ENCODE measurements around the gene EIF1AD.

Gene EIF1AD

DNA sequence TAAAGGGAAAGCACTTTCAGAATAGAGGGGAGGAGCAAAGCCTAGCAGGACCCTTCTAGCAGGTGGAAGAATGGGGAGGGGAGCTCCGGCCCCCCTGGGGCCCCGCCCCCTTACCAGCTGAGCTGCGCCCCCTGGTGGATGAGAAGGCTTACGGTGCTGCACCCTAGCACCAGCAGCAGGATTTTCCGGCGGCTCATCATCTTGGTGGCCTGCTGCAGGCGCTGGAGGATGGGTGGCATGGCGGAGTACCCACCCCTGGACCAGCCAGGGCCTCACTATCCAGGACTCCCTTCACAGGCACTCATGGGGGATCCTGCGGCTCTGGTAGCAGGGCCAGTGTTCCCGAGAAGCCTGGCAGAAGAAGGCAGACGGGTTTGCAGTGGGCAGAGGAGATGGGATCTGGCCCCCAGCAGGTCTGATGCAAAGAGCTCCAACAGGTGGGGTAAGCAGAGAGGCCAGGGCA, 43.3 kb upstream of the EIF1AD start:
- H3K4me2 ChIP-seq (ENCODE audit: insufficient read depth, low read length, poor library complexity, severe bottlenecking), result no peak overlapping the region
- H3K9me3 ChIP-seq (replicated peaks in 1 of 2; ENCODE audit: control insufficient read depth in 2 of 2, insufficient read depth in 1 of 2, low read depth in 1 of 2, low read length in 2 of 2), result no peaks in the 10 kb centered on the region
- H3K36me3 ChIP-seq (replicated peaks in 1 of 2; ENCODE audit: control insufficient read depth in 2 of 2, insufficient read depth in 2 of 2, low read length in 2 of 2), result peaks cover 0 to 25% of the 10 kb centered on the region in 2 donors
- peak overlapping the region; percentile 68 for H2BK5ac ChIP-seq (ENCODE audit: low read length)
- peak overlapping the region; percentile 32 for H3K9ac ChIP-seq (ENCODE audit: low read depth, low read length, poor library complexity)
- H4K91ac ChIP-seq (ENCODE audit: low read depth, low read length, poor library complexity), result no peak overlapping the region
- WGBS, 2 donors (ENCODE audit: extremely low coverage in 2 of 2, insufficient read length in 2 of 2, insufficient replicate concordance in 1 of 2), result no CpG with 5 or more reads among the region's 11 CpGs
- no peaks in the 10 kb centered on the region for H3K27me3 ChIP-seq (ENCODE audit: control insufficient read depth in 3 of 3, insufficient read depth in 3 of 3, low read depth in 1 of 3, low read length in 3 of 3)
- peak overlapping the region; percentile 67 for H2AFZ ChIP-seq (ENCODE audit: low read length)
- H2BK12ac ChIP-seq (ENCODE audit: low read length), result peak overlapping the region; percentile 79
- H3K14ac ChIP-seq (ENCODE audit: low read length), result no peak overlapping the region
- peaks cover 9 to 15% of the 10 kb centered on the region in 2 donors for H3K4me1 ChIP-seq (ENCODE audit: control insufficient read depth in 2 of 2, insufficient read depth in 1 of 2, low read depth in 1 of 2, low read length in 2 of 2)
- DNase-seq (ENCODE audit: low spot score), result peak; percentile 77
- peak overlapping the region; percentile 72 for H3K18ac ChIP-seq (ENCODE audit: low read length)
- no peak overlapping the region for H3K27ac ChIP-seq (replicated peaks; ENCODE audit: low read length)
- H3K79me1 ChIP-seq (ENCODE audit: low read depth, low read length), result peaks cover 11% of the 10 kb centered on the region
- no peak overlapping the region for H2BK120ac ChIP-seq (ENCODE audit: low read depth, low read length)
- H2BK15ac ChIP-seq (ENCODE audit: low read length), result peak overlapping the region; percentile 30
- no peak overlapping the region for H3K4ac ChIP-seq (ENCODE audit: low read length)
- no peak overlapping the region for H3K4me3 ChIP-seq (ENCODE audit: low read length in 2 of 2)
- H2AK5ac ChIP-seq (ENCODE audit: low read depth, low read length), result peak overlapping the region; percentile 23
- no peak overlapping the region for H4K8ac ChIP-seq (ENCODE audit: low read depth, low read length)
- peak overlapping the region; percentile 9 for H3K23ac ChIP-seq (ENCODE audit: low read depth, low read length, poor library complexity)

GRCh38 chr11:66044757-66045156, 42.8 kb upstream of the EIF1AD start:
- Histone ChIP-seq H2BK15ac (ENCODE audit: low read length) (no peak overlapping the region), H3K27ac (replicated peaks; ENCODE audit: low read length) (no peak overlapping the region), H3K18ac (ENCODE audit: low read length) (no peak overlapping the region), H2AK5ac (ENCODE audit: low read depth, low read length) (no peak overlapping the region), H3K4ac (ENCODE audit: low read length) (no peak overlapping the region), H3K9ac (ENCODE audit: low read depth, low read length, poor library complexity) (no peak overlapping the region), H3K4me3 (ENCODE audit: low read length in 2 of 2) (no peak overlapping the region), H3K36me3 (replicated peaks in 1 of 2; ENCODE audit: control insufficient read depth in 2 of 2, insufficient read depth in 2 of 2, low read length in 2 of 2) (peaks cover 0 to 25% of the 10 kb centered on the region in 2 donors), H3K4me2 (ENCODE audit: insufficient read depth, low read length, poor library complexity, severe bottlenecking) (no peak overlapping the region), H2BK12ac (ENCODE audit: low read length) (no peak overlapping the region), H2AFZ (ENCODE audit: low read length) (peak overlapping the region; percentile 67), H4K8ac (ENCODE audit: low read depth, low read length) (no peak overlapping the region), H3K79me1 (ENCODE audit: low read depth, low read length) (peaks cover 11% of the 10 kb centered on the region), H3K27me3 (ENCODE audit: control insufficient read depth in 3 of 3, insufficient read depth in 3 of 3, low read depth in 1 of 3, low read length in 3 of 3) (no peaks in the 10 kb centered on the region), H3K14ac (ENCODE audit: low read length) (no peak overlapping the region), H3K9me3 (replicated peaks in 1 of 2; ENCODE audit: control insufficient read depth in 2 of 2, insufficient read depth in 1 of 2, low read depth in 1 of 2, low read length in 2 of 2) (no peaks in the 10 kb centered on the region), H3K4me1 (ENCODE audit: control insufficient read depth in 2 of 2, insufficient read depth in 1 of 2, low read depth in 1 of 2, low read length in 2 of 2) (peaks cover 9 to 15% of the 10 kb centered on the region in 2 donors), H2BK120ac (ENCODE audit: low read depth, low read length) (no peak overlapping the region), H2BK5ac (ENCODE audit: low read length) (no peak overlapping the region), H4K91ac (ENCODE audit: low read depth, low read length, poor library complexity) (no peak overlapping the region), H3K23ac (ENCODE audit: low read depth, low read length, poor library complexity) (no peak overlapping the region)
- WGBS, 2 donors (ENCODE audit: extremely low coverage in 2 of 2, insufficient read length in 2 of 2, insufficient replicate concordance in 1 of 2), result no CpG with 5 or more reads among the region's 6 CpGs
- no peak for DNase-seq (ENCODE audit: low spot score)

GRCh38 chr11:66042996-66043906, 41.3 kb upstream of the EIF1AD start:
- peaks cover 0 to 27% of the 10 kb centered on the region in 2 donors for H3K36me3 ChIP-seq (replicated peaks in 1 of 2; ENCODE audit: control insufficient read depth in 2 of 2, insufficient read depth in 2 of 2, low read length in 2 of 2)
- no peak overlapping the region for H2BK120ac ChIP-seq (ENCODE audit: low read depth, low read length)
- H2BK5ac ChIP-seq (ENCODE audit: low read length), result no peak overlapping the region
- WGBS, 2 donors (ENCODE audit: extremely low coverage in 2 of 2, insufficient read length in 2 of 2, insufficient replicate concordance in 1 of 2), result no CpG with 5 or more reads among the region's 88 CpGs
- H3K23ac ChIP-seq (ENCODE audit: low read depth, low read length, poor library complexity), result peak overlapping the region; percentile 51
- H3K14ac ChIP-seq (ENCODE audit: low read length), result no peak overlapping the region
- no peak overlapping the region for H3K9ac ChIP-seq (ENCODE audit: low read depth, low read length, poor library complexity)
- H3K27ac ChIP-seq (replicated peaks; ENCODE audit: low read length), result no peak overlapping the region
- H3K18ac ChIP-seq (ENCODE audit: low read length), result no peak overlapping the region
- DNase-seq (ENCODE audit: low spot score), result no peak
- no peak overlapping the region for H2AK5ac ChIP-seq (ENCODE audit: low read depth, low read length)
- peaks cover 0 to 2% of the 10 kb centered on the region in 2 donors for H3K9me3 ChIP-seq (replicated peaks in 1 of 2; ENCODE audit: control insufficient read depth in 2 of 2, insufficient read depth in 1 of 2, low read depth in 1 of 2, low read length in 2 of 2)
- no peak overlapping the region for H4K8ac ChIP-seq (ENCODE audit: low read depth, low read length)
- H2BK15ac ChIP-seq (ENCODE audit: low read length), result no peak overlapping the region
- peak overlapping the region in 1 of 2 donors; percentile 29 for H3K4me3 ChIP-seq (ENCODE audit: low read length in 2 of 2)
- H3K79me1 ChIP-seq (ENCODE audit: low read depth, low read length), result peaks cover 11% of the 10 kb centered on the region
- peaks cover 5 to 9% of the 10 kb centered on the region in 2 donors for H3K4me1 ChIP-seq (ENCODE audit: control insufficient read depth in 2 of 2, insufficient read depth in 1 of 2, low read depth in 1 of 2, low read length in 2 of 2)
- H3K4me2 ChIP-seq (ENCODE audit: insufficient read depth, low read length, poor library complexity, severe bottlenecking), result no peak overlapping the region
- no peak overlapping the region for H3K4ac ChIP-seq (ENCODE audit: low read length)
- no peaks in the 10 kb centered on the region for H3K27me3 ChIP-seq (ENCODE audit: control insufficient read depth in 3 of 3, insufficient read depth in 3 of 3, low read depth in 1 of 3, low read length in 3 of 3)
- no peak overlapping the region for H4K91ac ChIP-seq (ENCODE audit: low read depth, low read length, poor library complexity)
- H2BK12ac ChIP-seq (ENCODE audit: low read length), result no peak overlapping the region
- no peak overlapping the region for H2AFZ ChIP-seq (ENCODE audit: low read length)

DNA sequence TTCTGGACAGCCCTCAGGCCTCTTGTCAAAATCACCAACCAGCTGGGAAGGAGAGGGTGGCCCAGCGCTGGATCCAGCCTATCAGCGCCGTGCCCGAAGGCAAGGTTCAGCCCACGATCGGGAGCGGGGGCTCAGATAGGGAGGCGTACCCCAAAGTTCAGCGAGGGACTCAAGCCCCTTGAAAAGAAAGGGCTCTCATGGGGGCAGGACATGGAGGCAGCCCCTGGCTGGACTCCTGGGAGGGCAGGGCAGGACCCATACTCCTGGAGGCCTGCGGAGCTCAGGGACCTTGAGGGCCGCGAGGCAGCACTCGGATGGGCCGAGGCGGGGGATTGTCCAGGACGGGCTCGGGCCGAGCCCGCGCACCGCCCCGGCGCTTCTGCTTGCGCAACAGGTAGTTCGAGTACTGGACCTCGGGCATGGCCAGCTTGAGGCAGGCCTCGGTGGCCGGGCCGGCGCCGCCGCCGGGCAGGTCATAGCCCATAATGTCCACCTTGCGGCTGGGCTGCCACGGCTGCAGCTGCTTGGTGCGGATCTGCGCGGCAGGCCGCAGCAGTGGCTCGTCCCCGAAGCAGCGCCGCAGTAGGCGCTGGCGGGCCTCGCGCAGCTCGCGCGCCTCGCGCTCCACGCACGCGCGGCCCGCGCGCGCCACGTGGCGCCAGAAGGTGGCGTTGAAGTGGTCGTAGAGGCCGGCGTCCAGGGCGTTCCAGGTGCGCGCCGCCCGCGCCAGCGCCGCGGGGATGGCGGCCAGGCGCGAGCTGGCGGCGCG, 40.5 kb upstream of the EIF1AD start:
- H2AK5ac ChIP-seq (ENCODE audit: low read depth, low read length), result no peak overlapping the region
- H3K27ac ChIP-seq (replicated peaks; ENCODE audit: low read length), result no peak overlapping the region
- H2BK12ac ChIP-seq (ENCODE audit: low read length), result no peak overlapping the region
- H2BK15ac ChIP-seq (ENCODE audit: low read length), result no peak overlapping the region
- H3K4ac ChIP-seq (ENCODE audit: low read length), result no peak overlapping the region
- no peaks in the 10 kb centered on the region for H3K27me3 ChIP-seq (ENCODE audit: control insufficient read depth in 3 of 3, insufficient read depth in 3 of 3, low read depth in 1 of 3, low read length in 3 of 3)
- H4K8ac ChIP-seq (ENCODE audit: low read depth, low read length), result no peak overlapping the region
- no CpG with 5 or more reads among the region's 81 CpGs for WGBS, 2 donors (ENCODE audit: extremely low coverage in 2 of 2, insufficient read length in 2 of 2, insufficient replicate concordance in 1 of 2)
- H3K18ac ChIP-seq (ENCODE audit: low read length), result no peak overlapping the region
- no peak overlapping the region for H3K4me3 ChIP-seq (ENCODE audit: low read length in 2 of 2)
- peaks cover 9% of the 10 kb centered on the region for H3K79me1 ChIP-seq (ENCODE audit: low read depth, low read length)
- no peak overlapping the region for H3K9ac ChIP-seq (ENCODE audit: low read depth, low read length, poor library complexity)
- no peak for DNase-seq (ENCODE audit: low spot score)
- no peak overlapping the region for H2AFZ ChIP-seq (ENCODE audit: low read length)
- H3K4me1 ChIP-seq (ENCODE audit: control insufficient read depth in 2 of 2, insufficient read depth in 1 of 2, low read depth in 1 of 2, low read length in 2 of 2), result peaks cover 4 to 5% of the 10 kb centered on the region in 2 donors
- H3K9me3 ChIP-seq (replicated peaks in 1 of 2; ENCODE audit: control insufficient read depth in 2 of 2, insufficient read depth in 1 of 2, low read depth in 1 of 2, low read length in 2 of 2), result peaks cover under 1 to 2% of the 10 kb centered on the region in 2 donors
- H3K23ac ChIP-seq (ENCODE audit: low read depth, low read length, poor library complexity), result no peak overlapping the region
- H2BK5ac ChIP-seq (ENCODE audit: low read length), result no peak overlapping the region
- H2BK120ac ChIP-seq (ENCODE audit: low read depth, low read length), result no peak overlapping the region
- H3K4me2 ChIP-seq (ENCODE audit: insufficient read depth, low read length, poor library complexity, severe bottlenecking), result no peak overlapping the region
- H3K36me3 ChIP-seq (replicated peaks in 1 of 2; ENCODE audit: control insufficient read depth in 2 of 2, insufficient read depth in 2 of 2, low read length in 2 of 2), result peaks cover 0 to 27% of the 10 kb centered on the region in 2 donors
- H4K91ac ChIP-seq (ENCODE audit: low read depth, low read length, poor library complexity), result no peak overlapping the region
- no peak overlapping the region for H3K14ac ChIP-seq (ENCODE audit: low read length)

Data from neuronal stem cell (in vitro differentiated cells).